Tibial nerve (tissue), 4 donors: Measurements from ENCODE around the gene CFAP99.

ENCODE experiments used
- CTCF ChIP-seq, 5 experiments: fragments of 200-600 bp in 3 of 5; fragments of 450-650 bp in 2 of 5; sonication (generic) in 3 of 5; IDR thresholded peaks; one replicate each; pipeline ENCODE4 v1.5.1; 2016 to 2019; ENCODE audit warnings: antibody characterized with exemption in 5 of 5, mild to moderate bottlenecking in 3 of 5, moderate library complexity in 2 of 5
- EP300 ChIP-seq, 2 donors: sonication (generic); formaldehyde crosslinking; IDR thresholded peaks; one replicate each; pipeline ENCODE4 v1.6.1; 2017; ENCODE audit warnings: antibody characterized with exemption in 2 of 2, mild to moderate bottlenecking in 1 of 2

GRCh38 chr4:2470791-2471190 is 52.0 kb downstream of the CFAP99 start:
- TF ChIP-seq CTCF (IDR thresholded peaks at IDR 0.05) = no peak
- TF ChIP-seq EP300 (IDR thresholded peaks at IDR 0.05) = no peak
